Kidney tubule cell (primary cell): ENCODE data around the gene LRBA.

Source experiments
- DNase-seq: peaks from one replicate; pipeline ENCODE4 v3.0.0-alpha.2; 2018; ENCODE audit warnings: low spot score

The LRBA gene

DNA sequence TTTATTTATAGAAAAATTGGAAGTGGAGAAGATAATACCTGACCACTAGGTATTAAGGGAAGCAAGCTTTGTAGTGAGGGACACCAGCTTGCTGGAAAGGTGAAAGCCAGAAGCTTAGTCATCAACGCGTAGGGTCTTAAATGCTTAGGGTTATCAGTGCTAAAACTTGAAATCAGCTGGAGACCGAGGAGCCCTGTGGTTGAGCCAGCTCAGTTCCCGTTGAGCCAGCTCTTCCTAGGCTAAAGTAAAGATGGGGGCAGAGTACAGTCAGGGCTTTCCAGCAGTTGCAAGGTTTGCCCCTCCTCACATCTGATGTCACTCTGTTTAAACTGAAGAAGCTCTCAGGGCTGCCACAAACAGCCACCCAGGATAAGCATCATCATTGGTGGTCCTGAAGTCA, 696.1 kb downstream of the LRBA start:
- no peak for DNase-seq

DNA sequence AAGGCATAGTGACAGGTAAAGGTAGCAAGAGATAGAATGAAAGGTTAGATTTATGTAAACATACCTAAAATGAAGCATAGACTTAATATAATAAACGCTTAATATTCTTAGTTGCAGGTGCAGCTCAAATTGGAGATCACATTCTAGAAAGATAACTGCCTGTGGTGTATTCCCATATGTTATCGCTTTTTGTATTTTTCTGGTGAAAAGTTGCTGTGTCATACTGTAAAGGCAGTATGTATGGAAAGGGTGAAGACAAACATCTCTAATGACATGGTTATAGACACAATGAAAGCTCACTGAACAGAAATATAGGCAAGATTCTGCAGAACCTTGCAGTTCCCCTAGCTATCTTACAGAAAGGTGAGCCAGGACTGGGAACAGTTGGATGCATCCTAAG, 696.6 kb downstream of the LRBA start:
- DNase-seq: no peak

DNA sequence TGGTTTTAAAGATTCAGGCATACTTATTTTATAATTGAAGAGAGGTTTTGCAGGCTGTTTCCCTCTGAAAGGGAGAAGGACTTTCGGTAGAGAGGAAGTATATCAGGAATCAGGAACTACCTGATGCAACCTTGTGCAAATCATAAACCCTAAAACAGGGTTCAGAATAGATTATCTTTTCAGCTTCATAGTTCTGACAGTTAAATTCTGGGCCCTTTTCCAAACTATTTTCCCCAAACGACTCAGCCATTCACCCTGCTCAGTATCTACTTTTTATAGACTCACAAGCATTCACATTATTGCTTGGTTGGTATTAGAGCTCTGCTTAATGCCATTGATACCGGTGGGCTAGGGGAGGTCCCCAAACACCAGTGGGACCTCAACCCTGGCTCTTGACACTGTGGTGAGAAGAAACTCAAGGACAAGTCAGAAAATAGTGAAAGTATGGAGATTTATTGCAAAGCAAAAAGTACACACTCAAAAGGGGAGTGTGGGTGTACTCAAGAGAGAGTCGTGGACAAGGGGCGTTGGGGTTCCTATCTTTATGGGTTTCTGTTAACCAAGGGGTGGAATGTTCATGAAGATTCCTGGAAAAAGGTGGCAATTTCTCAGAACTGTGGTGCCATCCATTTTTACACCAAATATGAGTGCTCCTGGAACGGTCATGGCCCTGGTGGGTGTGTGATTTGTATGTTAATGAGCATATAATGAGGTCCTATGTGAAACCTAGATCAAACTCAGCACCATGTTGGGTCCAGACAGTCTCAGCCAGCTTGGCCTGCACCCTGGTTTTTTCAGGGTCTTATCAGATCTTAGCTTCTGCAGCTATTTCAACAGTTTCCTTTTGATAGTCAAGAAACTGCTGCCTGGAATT, 698.5 kb downstream of the LRBA start:
- DNase-seq: no peak

DNA sequence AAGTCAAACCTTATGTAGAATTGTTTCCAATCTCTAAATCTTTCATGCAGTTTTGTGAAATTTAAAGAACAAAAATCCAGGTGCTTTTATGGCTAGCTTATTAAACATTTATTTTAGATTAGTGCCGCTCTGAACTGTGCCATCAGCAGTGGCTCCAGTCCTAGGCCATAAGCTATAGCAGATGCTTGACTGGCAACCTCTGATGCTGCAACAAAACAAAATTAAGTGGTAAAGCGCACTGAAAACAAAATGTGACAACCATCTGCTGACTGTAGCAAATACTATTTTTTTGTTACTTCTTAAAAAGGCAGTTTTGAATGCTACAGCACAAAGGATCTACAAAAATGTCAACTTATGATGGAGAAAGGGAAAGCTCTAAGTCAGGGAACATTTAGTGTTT, 699.4 kb downstream of the LRBA start:
- no peak for DNase-seq

DNA sequence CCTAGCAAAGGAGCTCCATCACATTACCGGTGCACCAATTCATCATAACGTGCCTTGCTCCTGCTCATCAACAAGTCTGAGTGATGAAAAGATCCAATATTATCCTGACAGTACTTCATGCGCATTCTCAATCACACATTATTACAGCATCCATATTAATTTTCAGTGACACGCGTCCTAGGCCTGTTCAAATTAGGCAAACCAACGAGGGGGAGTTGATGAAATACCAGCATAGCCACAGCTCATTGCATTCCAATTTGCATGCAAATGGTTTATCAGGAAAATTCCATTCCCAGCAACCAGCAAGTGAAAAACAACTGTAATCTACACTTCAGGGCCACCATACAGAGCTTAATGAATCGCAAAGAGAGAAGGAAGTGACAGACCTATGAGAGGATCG, 699.9 kb downstream of the LRBA start:
- DNase-seq: no peak

DNA sequence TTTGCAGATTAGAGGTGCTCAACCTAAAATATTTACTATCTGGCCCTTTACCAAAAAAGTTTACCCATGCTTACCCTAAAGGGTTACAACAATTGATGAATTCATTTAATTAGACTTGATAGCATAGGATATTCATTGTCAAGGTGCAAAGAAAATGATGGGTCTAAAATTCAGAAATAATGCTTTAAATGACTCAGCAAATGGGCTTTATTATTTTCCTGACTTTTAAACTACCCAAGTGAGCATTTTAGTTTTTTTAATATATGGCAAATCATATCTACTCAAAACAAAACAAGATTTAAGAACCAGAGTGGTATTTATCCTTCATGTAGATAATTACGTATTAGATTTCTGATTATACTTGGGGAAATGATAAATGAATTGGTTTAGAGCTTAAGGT, 701.1 kb downstream of the LRBA start:
- DNase-seq: no peak

DNA sequence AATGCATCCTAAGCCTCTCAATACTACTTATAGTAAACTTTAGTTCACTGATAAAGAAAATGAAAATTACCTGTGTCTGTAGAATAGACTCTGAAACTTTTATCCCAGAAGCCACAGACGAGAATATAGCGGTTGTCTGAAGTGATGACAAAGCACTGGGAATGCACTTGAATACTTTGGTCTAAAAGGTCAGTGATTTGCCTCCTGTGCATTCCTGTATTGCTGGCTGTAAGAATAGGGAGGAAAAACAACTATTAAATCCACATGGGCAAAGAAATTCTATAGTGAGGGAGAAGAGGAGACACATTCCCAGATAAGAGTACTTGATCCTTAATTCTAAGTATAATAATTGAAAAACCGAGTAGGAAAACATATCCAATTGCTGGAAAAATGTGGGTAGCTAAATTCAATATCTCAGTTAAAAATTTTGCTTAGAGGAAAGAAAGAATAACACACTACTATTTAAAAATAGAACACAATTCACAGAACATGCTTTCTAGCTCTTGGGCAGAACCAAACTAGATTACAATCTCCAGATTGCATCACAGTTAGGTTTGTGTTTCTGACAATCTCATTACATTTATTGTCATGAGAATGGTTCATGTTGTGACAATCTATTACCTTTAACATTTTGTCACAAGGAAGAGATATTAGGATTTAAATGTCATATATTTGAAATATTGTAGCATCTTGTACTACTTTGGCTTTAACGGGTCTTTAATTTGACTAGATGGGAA, 704.8 kb downstream of the LRBA start:
- peak; percentile 64 for DNase-seq

DNA sequence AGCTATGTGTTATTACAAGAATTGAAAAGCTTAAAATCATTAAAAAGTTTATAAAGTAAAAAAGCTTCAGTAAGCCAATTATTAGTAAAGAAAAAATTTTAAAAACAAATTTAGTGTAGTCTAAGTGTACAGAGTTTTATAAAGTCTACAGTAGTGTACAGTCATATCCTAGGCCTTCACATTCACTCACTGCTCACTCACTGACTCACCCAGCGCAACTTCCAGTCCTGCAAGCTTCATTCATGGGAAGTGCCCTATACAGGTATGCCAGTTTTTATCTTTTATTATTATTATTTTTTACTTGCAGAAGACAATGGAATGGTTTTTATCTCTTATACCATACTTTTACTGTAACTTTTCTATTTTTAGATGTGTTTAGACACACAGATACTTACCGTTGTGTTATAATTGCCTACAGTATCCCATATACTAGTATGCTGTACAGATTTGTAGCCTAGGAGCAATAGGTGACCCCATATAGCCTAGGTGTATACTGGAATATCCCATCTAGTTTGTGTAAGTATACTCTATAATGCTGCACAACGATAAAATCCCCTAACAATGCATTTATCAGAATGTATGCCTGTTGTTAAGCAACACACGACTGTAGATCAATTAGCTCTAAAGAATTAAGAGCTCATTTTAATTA, 706.1 kb downstream of the LRBA start:
- peak; percentile 70 for DNase-seq

DNA sequence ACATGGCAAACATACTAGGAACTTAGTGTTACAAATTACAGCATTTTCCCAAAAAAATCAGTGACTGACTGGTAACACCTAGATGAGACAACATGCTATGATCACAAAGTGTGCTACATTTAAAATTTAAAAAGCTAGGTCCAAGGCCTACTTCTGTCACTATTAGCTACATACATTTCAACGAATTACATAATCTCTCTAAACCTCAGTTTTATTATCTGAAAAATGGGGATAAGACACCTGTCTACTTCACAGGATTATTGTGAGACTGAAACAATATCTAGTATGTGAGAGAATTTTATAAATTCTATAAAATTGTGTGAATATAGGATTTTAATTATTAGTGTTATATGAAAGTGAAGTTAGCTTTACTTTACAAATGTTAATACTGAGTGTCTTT, 708.4 kb downstream of the LRBA start:
- DNase-seq: no peak

DNA sequence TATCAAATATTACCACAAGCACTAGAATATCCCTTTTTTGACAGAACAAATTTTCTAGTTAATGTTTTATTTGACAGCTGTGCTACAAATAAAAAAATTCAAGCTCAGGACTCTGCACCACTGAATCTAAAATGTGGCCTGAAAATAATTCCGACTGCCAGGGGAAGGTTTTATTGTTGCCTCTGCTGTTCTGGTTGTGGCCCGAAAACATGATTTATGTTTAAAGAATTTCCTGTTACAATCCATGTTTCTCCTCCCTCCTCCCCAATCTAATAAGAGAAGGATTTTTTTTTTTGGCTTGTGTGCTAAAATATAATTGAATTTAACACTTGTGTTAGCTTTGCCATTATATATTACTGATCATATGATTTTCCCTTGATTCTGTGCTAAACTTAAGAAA, 709.1 kb downstream of the LRBA start:
- DNase-seq: peak; percentile 56

DNA sequence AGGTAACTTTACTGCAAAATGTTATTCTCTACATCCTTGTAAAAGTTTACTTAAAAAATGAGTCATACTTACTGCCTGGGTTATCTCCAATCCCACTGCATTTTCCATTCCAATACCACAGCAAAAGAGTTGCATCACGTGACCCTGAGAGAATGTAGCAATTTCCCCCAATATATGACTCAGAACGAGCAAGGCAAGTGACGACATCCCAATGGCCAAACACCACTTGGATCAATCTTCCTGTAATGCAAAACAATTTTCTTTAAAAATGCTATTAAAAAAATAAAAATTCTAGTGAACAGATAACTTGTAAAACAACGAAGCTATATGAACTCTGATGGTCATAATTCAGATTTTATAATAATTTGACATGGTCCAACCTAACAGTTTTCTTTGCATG, 712.5 kb downstream of the LRBA start:
- peak; percentile 92 for DNase-seq

DNA sequence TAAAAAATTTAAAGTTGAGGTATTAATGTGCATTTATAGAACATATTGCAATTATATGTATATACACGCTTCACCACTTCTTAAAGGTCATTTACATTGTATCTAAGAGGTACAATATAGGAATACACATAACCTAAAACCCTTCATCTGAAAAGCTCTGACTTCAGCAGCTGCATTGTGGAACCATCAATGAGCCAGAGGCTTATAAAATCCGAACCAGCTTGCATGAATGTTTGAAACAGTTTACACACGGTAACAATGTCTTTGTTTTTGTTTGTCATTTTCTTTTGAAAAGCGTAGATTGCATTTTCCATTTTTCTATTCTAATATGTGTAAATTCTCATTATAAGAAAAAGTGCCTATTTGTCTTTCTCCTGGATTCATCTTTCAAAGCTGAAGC, 715.3 kb downstream of the LRBA start:
- no peak for DNase-seq

DNA sequence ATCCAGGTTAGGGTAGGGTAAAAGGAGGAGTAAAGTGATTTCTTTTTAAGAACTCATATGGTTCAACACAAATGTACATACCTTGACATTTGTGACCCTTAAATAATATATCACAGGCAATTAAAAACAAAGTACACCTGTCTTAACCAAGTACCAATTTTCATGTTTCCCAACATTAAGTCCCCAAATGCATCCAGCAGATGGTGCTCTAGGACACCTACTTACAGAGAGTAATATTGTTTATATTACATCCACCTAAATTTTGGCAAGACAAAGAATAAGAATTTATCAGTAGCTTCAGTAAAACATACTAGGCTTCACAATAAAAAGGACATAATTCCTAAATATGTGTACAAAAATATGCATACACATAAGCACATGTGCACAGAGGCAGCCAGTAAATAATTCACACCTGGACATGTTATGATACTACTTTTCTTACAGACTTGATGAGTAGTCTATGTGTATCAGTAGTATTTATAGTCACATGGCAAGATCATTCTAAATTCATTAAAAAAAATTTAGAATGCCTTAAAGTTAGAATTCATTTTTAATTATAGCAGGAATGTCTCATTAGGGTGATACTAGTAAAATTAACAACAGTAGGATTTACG, 717.1 kb downstream of the LRBA start:
- DNase-seq: peak; percentile 61

DNA sequence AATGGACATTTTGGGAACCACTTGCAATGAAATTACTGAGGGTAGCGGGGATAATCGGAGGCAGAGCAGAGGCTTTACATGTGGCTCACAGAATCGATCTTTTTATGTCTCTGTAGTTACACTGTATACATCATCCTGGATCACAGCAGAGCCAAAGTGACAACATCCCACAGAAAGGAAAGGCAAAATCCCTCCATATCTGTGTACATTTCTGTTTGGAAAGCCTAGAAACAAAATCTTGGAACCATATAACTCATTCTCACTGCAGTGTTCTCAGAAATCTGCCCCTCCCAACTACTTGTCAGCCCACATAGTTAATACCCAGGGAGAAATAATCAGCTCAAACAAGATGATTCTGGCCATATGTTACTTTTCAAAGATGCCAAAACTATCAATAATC, 725.2 kb downstream of the LRBA start:
- DNase-seq: no peak

DNA sequence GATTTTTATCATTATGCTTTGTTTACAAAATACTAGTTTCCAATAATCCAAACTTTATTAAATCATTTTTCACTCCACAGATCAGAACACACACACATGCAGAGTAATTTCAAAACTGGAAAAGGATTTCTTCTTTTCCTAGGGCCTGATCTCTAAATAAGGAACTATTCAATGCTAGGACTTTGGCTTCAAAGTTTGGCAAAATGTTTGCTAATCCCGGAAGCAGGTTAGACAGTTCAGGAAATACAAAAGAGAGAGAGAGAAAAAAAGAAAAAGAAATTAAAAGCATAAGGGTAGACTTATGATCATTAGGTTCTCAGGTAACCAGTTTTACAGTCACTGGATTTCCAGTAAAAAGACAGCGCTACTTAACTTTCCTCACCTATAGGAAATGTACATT, 725.9 kb downstream of the LRBA start:
- DNase-seq: no peak

DNA sequence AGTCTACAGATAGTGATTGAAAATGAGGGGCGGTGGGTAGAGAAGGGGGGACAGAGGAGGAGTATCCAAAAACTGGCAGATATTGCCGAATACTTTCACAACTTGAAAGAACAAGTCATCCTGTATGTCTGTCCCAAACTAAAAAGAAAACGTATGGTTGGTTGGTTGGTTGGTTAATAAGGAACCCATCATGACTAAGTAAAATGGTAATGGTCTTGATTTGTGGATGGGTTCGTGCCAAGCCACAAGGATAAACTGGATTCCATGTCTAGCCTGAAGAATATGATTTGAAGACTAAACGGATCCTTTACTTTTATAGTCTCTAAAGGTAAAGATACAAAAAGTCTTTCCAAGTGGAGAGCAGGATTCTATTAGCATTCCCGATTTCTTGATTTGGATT, 728.4 kb downstream of the LRBA start:
- peak; percentile 54 for DNase-seq

DNA sequence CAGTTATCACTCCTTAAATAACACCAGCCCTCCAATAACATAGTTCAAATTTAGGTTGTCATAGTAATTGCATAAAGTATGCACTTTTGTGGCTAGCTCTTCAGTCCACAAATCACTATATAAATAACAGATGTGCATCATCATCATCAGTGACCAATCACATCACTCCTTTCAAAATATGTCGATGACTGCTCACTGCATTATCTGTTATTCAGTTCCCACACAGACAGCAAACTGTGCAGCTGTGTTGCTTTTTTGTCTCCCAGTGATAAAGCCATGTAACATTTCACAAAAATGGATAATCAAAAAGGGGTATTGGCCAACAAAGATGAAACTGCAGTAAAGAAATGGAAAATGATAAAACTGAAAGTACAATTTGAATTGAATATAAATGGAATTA, 731.4 kb downstream of the LRBA start:
- DNase-seq: peak; percentile 65

DNA sequence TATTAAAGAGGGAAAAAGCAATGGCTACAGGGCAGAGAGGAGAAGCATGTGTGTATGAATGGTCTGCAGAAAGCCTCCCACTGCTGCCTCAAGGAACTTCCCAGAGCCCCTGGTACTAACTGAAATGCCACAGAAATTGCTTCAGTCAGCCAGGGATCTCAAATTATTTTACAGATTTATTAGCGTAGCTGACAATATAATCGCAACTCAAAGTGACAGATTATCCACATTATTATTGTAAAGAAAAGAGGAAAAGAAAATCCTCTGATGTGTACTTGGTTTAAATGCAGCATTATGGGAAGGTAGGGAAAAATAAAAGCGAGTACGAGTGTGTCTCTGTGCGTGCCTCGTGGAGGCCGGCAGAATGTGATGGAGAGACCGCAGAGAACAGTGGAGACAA, 734.1 kb downstream of the LRBA start:
- DNase-seq: no peak

DNA sequence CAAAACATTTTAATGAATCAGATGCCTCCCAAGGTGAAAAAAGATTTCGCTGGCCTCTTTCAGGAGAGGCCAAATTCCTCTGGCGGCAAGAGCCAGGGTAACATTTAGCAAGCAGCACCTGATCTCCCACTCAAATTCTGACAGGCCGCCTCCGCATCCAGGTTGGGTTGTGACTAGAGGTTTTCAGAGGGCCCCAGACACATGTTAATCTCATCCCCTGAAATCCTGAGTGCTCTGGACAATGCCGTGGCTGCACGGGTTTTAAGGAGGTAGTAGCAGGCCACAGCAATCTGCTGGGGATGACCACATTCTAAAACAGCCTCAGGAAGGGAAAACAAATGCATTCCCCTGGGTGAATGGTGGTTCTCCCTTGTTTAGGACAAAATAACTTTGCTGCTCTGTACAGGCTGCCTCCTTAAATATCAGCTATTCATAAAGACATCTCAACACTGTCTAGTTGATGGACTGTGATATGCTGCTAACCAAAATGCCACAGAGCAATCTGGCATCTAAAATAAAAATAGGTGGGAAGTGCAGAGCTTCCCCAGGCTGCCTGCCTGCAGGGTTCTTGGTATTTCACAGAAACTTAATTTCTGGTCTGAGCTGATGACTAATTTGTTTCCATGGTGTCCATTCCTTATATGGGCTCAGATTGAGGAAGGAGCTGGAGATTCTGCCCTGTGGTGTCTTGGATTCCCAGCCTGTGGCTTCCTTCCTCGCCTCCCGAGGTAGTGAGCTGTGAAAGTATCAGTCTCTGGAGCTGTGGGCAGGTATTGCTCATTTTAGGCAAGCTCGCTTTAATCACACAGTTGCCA, 734.8 kb downstream of the LRBA start:
- peak; percentile 99 for DNase-seq

DNA sequence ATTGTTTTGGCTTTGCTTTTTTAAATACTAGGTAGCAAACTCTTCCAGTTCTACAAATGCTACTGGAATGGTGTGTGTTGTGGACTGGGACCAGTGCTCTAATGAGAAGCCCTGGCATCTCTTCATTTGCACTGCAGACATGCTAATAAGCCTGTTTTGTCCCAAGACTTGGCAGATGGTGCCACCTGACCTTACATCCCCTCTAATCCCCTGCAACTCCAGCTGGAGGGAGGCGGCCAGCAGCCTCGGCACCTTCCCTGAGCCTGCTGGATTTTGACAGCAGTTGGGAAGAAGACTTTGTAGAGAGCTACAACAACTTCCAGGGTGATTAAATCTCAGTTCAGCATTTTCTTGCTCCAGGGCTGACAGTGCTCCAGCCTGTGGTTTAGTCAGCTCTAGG, 736.9 kb downstream of the LRBA start:
- DNase-seq: no peak

DNA sequence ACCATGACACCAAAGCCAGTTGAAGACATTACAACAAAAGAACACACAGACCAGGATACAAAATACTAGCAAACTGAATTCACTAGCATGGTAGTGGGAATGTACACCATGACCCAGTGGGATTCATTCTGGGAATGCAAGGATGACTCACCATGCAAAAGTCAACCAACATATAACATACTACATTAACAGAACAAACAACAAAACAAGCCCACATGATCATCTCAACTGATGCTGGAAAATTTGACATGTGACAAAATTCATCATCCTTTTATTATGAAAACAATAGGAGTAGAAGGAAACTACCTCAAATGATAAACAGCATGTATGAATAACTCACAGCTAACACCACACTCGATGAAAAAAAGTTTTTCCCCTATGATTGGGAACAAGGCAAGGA, 746.6 kb downstream of the LRBA start:
- DNase-seq: no peak

DNA sequence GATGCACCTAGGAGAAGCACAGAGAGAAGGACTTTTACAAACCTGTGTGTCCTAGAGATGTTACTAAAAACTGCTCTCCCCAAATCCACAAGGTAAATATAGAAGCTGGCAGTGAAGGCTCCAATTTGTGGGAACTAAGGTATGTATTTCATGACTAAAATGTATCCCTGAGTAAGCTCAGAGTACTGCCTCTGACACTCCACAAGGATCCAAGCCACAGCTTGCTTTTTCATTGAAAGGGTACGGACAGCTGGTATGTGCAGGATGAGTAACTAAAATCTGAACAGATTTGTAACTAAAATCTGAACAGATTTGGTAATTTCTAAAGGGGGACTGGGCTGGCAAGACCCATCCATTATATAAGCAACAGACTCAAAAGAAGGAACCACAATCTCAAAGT, 749.3 kb downstream of the LRBA start:
- DNase-seq: no peak
